Breast epithelium (tissue), 4 donors: Measurements from ENCODE around the gene ACOXL. TPM values are rescaled to one million over a fixed set of nuclear protein-coding genes. Genes with fewer than 3 reads are reported as not detected.

Experiments used
- DNase-seq, 2 donors: peaks; one replicate each; pipeline ENCODE4 v3.0.0-alpha.2; 2019; ENCODE audit warnings: low spot score in 2 of 2
- H3K27ac ChIP-seq, 2 donors: fragments of 200-600 bp; sonication (generic) in 1 of 2; one replicate each; pipeline ENCODE4 v1.5.1; 2016 to 2019; ENCODE audit warnings: mild to moderate bottlenecking in 1 of 2
- H3K27me3 ChIP-seq, 2 donors: fragments of 200-600 bp; sonication (generic) in 1 of 2; one replicate each; pipeline versions ENCODE4 v1.5.1 to v1.6.0; 2017 to 2019; ENCODE audit warnings: control low read depth in 1 of 2, mild to moderate bottlenecking in 1 of 2
- H3K36me3 ChIP-seq: fragments of 200-600 bp; one replicate; pipeline ENCODE4 v1.5.1; 2019
- H3K4me1 ChIP-seq, 2 donors: fragments of 200-600 bp; sonication (generic); one replicate each; pipeline ENCODE4 v1.5.1; 2016 to 2019; ENCODE audit warnings: control low read depth in 1 of 2
- H3K4me3 ChIP-seq, 3 donors: fragments of 200-600 bp; sonication (generic); 1 replicate in 2 of 3; 2 replicates in 1 of 3; pipeline ENCODE4 v1.5.1; 2016 to 2019; ENCODE audit warnings: mild to moderate bottlenecking in 3 of 3, moderate library complexity in 2 of 3
- H3K9me3 ChIP-seq, 2 donors: fragments of 200-600 bp; sonication (generic) in 1 of 2; one replicate each; pipeline ENCODE4 v1.5.1; 2016 to 2019; ENCODE audit warnings: control low read depth in 1 of 2
- CTCF ChIP-seq, 3 donors: fragments of 450-650 bp; IDR thresholded peaks; one replicate each; pipeline ENCODE4 v1.5.1; 2016 to 2017; ENCODE audit warnings: antibody characterized with exemption in 3 of 3, mild to moderate bottlenecking in 3 of 3, moderate library complexity in 3 of 3
- POLR2A ChIP-seq: fragments of 450-650 bp; IDR thresholded peaks from one replicate; pipeline ENCODE4 v1.6.1; 2016; ENCODE audit warnings: antibody characterized with exemption, mild to moderate bottlenecking, moderate library complexity
- POLR2AphosphoS5 ChIP-seq, 3 donors: sonication (generic); formaldehyde crosslinking; IDR thresholded peaks; one replicate each; pipeline ENCODE4 v1.6.1; 2017; ENCODE audit warnings: antibody characterized with exemption in 3 of 3
- intact Hi-C: fragments of 100-400 bp; cut with DNase I; formaldehyde crosslinking; loops from one replicate; pipeline ENCODE4 v1.15.1; 2023; ENCODE audit warnings: low total_unique reads
- total RNA-seq, 3 donors: library from RNA; depleted of rRNA; stranded (reverse); fragments of >200 nt; gene quantifications; one replicate each; pipeline ENCODE4 v1.1.0, GENCODE V29; 2016

The ACOXL gene
- total RNA-seq, 3 donors from 2014 or later, result not detected

DNA sequence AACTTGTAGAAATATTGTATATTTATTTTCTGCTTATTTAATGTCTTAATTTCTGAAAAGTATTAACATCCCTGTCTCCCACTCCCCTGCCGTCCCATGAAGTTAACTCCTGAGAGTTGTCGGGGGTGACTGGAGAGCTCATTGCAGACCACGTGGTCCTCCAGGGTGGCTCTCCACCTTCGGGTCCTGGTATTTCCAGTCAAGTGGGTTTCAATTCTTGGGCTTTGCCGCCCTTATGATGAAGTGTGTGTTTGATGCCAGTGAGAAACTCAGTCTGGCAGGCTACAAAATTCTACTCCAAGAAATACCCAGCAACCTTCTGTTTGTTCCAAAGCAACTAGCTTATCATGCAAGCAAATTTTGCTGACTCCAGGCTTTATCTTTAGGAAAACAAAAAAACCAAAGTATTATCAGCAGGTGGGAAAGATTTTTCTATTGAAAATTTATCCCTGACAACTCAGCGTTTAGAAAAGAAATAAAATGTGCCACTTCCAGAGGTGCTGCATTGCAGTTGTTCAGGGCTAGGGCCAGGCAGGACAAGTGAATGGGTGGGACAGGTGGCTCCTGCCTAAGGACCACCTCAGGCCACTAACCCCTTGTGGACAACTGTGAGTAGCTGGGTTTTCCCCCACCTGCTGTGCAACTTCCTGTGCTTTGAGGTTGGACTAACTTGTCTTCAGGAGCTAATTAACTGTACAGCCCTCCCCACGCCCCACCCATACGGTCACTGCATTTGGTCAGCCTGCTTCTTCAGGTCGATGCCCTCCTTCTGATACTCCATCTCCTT is 434.9 kb downstream of the ACOXL start:
- Histone ChIP-seq H3K4me1 (no peaks in the 10 kb centered on the region), H3K27me3 (no peaks in the 10 kb centered on the region), H3K9me3 (no peaks in the 10 kb centered on the region), H3K27ac (no peak overlapping the region), H3K36me3 (no peaks in the 10 kb centered on the region), H3K4me3 (no peak overlapping the region)
- TF ChIP-seq POLR2AphosphoS5 (IDR thresholded peaks at IDR 0.05), result no peak
- TF ChIP-seq POLR2A, result no peak
- intact Hi-C loops, result loop anchor here (10.0 kb wide), 1 partner anchor 1898 kb away; the partner anchor contains the start of gene IL1F10
- no peak for DNase-seq

GRCh38 chr2:111167863-111168162 is 435.4 kb downstream of the ACOXL start:
- Histone ChIP-seq H3K9me3 (no peaks in the 10 kb centered on the region), H3K27me3 (no peaks in the 10 kb centered on the region), H3K4me3 (no peak overlapping the region), H3K36me3 (no peaks in the 10 kb centered on the region), H3K4me1 (no peaks in the 10 kb centered on the region), H3K27ac (no peak overlapping the region)
- intact Hi-C loops, result loop anchor here (10.0 kb wide), 1 partner anchor 1897 kb away; the partner anchor contains the start of gene IL1F10
- TF ChIP-seq POLR2A, result no peak
- no peak for TF ChIP-seq CTCF (IDR thresholded peaks at IDR 0.05)
- TF ChIP-seq POLR2AphosphoS5 (IDR thresholded peaks at IDR 0.05), result no peak
- DNase-seq, result no peak

Other genes starting within 250 kb of the ACOXL start
- 100 to 1,000 TPM in 1 of 3 donors, 10 to 100 TPM in 2; 41.4 to 111 (median 45.9) TPM for gene RGPD6, start 155.4 kb upstream of the ACOXL start, total RNA-seq
- gene BUB1, start 54.5 kb upstream of the ACOXL start, total RNA-seq, result 1 to 10 TPM in 2 of 3 donors, under 1 TPM in 1; 0.66 to 2.5 (median 2.2) TPM